Astrocyte (in vitro differentiated cells and primary cell): ENCODE measurements around the gene ANKRD9. TPM values are rescaled to one million over a fixed set of nuclear protein-coding genes. Genes with fewer than 3 reads are reported as not detected.

Source experiments
- DNase-seq: peaks from one replicate; pipeline ENCODE4 v3.0.0-alpha.2; 2010; ENCODE audit warnings: low read depth
- FAIRE-seq: peaks from 2 replicates; lab custom pipeline; 2011; peaks lifted over from hg19 to GRCh38; lab: Jason Lieb, UNC
- H2AFZ ChIP-seq: 2 replicates; pipeline ENCODE4 v1.6.0; 2012; ENCODE audit warnings: low read depth, low read length, inconsistent platforms
- H3K27ac ChIP-seq: 2 replicates; pipeline ENCODE4 v1.5.1; 2011; ENCODE audit warnings: low read depth, low read length, inconsistent platforms
- H3K27me3 ChIP-seq: 2 replicates; pipeline ENCODE4 v1.6.0; 2011; ENCODE audit warnings: low read length, inconsistent platforms; ENCODE audit not compliant: insufficient read depth
- H3K36me3 ChIP-seq: 2 replicates; pipeline ENCODE4 v1.5.1; 2011; ENCODE audit warnings: low read length, inconsistent platforms; ENCODE audit not compliant: insufficient read depth
- H3K4me1 ChIP-seq: 2 replicates; pipeline ENCODE4 v1.5.1; 2011; ENCODE audit warnings: low read length, inconsistent platforms; ENCODE audit not compliant: insufficient read depth
- H3K4me2 ChIP-seq: 2 replicates; pipeline ENCODE4 v1.6.0; 2012; ENCODE audit warnings: low read length, inconsistent platforms
- H3K4me3 ChIP-seq: 2 replicates; pipeline ENCODE4 v1.5.1; 2011; ENCODE audit warnings: low read depth, mild to moderate bottlenecking, low read length, inconsistent platforms; ENCODE audit not compliant: insufficient read depth
- H3K79me2 ChIP-seq: 2 replicates; pipeline ENCODE4 v1.6.0; 2012; ENCODE audit warnings: mild to moderate bottlenecking, low read length, inconsistent platforms; ENCODE audit not compliant: insufficient read depth
- H3K9ac ChIP-seq: 2 replicates; pipeline ENCODE4 v1.6.0; 2012; ENCODE audit warnings: mild to moderate bottlenecking, low read length, inconsistent platforms
- H3K9me3 ChIP-seq: 2 replicates; pipeline ENCODE4 v1.5.1; 2012; ENCODE audit warnings: low read depth, mild to moderate bottlenecking, low read length, inconsistent platforms; ENCODE audit not compliant: insufficient read depth
- H4K20me1 ChIP-seq: 2 replicates; pipeline ENCODE4 v1.6.0; 2012; ENCODE audit warnings: low read length, inconsistent platforms; ENCODE audit not compliant: insufficient read depth
- H3K27ac Mint-ChIP-seq: one replicate; pipeline ENCODE4 v1.8.0; 2021; ENCODE audit warnings: mild to moderate bottlenecking, mixed read lengths; ENCODE audit not compliant: unreplicated experiment
- H3K27me3 Mint-ChIP-seq: one replicate; pipeline ENCODE4 v1.8.0; 2021; ENCODE audit warnings: low read depth, mixed read lengths; ENCODE audit not compliant: unreplicated experiment
- H3K36me3 Mint-ChIP-seq: one replicate; pipeline ENCODE4 v1.8.0; 2021; ENCODE audit warnings: low read depth, mixed read lengths; ENCODE audit not compliant: unreplicated experiment
- H3K4me1 Mint-ChIP-seq: one replicate; pipeline ENCODE4 v1.8.0; 2021; ENCODE audit warnings: low read depth, mixed read lengths; ENCODE audit not compliant: unreplicated experiment
- H3K4me3 Mint-ChIP-seq: one replicate; pipeline ENCODE4 v1.8.0; 2021; ENCODE audit warnings: mild to moderate bottlenecking, moderate library complexity, mixed read lengths; ENCODE audit not compliant: unreplicated experiment
- H3K9me3 Mint-ChIP-seq: one replicate; pipeline ENCODE4 v1.8.0; 2021; ENCODE audit warnings: mild to moderate bottlenecking, mixed read lengths; ENCODE audit not compliant: unreplicated experiment
- CTCF ChIP-seq: IDR thresholded peaks from 2 replicates; pipeline ENCODE4 v1.5.1; 2011; ENCODE audit warnings: low read depth, mild to moderate bottlenecking, inconsistent platforms, low read length, moderate library complexity; ENCODE audit not compliant: insufficient read depth
- EZH2 ChIP-seq: IDR thresholded peaks from 2 replicates; pipeline ENCODE4 v1.6.1; 2012; ENCODE audit warnings: mild to moderate bottlenecking, low read length, inconsistent platforms; ENCODE audit not compliant: insufficient read depth
- total RNA-seq: library from RNA; stranded (reverse); gene quantifications from 2 replicates; pipeline ENCODE4 v1.2.1, GENCODE V29; 2021

Gene ANKRD9
- total RNA-seq, 1 donor from 2014 or later: 9.4 TPM

DNA sequence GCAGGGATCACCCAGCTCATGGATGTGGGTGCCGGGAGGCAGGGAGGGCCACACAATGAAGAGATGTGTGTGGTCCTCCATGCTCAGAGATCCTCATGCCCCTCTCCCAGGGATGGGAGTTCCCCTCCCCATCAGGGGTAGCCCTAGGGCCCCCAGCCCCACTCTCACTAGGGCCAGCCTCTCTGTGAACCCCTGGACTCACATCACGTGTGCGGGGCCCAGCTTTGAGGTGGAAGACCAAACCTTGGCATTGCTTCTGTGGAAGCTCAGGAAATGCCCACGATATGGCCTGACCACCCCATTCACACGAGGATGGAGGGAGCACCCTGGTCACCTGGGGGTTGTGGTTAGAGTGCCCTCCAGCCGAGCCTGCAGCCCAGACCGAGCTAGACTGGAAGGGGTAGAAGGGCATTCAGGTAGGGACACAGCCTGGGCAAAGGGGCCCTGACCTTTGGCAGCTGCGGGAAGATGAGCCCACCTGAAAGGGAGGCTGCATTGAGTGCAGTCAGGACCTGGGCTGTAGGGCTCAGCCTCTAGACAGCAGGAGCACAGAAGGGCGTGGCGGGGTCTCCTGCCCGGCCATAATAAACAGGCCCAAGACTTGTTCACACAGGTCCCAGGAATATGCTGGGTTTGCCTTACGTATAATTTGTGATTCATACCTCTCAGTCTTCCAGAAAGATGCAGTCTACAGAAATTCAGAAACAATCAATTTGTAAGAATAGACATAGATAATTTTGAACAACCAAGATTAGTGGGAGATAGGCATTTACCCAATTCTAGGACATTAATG is 48.1 kb upstream of the ANKRD9 start:
- no peaks in the 10 kb centered on the region for H3K9me3 Mint-ChIP-seq
- peaks cover 7% of the 10 kb centered on the region for H3K27me3 Mint-ChIP-seq
- TF ChIP-seq EZH2 (no peak), CTCF (no peak)
- H3K36me3 ChIP-seq: no peaks in the 10 kb centered on the region
- no peak overlapping the region for H3K4me2 ChIP-seq
- DNase-seq: no peak
- H3K4me3 Mint-ChIP-seq: no peak overlapping the region
- no peaks in the 10 kb centered on the region for H3K36me3 Mint-ChIP-seq
- H3K27me3 ChIP-seq: no peaks in the 10 kb centered on the region
- H3K9me3 ChIP-seq: no peaks in the 10 kb centered on the region
- no peak overlapping the region for H3K9ac ChIP-seq
- no peak overlapping the region for H3K27ac Mint-ChIP-seq
- no peak overlapping the region for H3K27ac ChIP-seq
- H3K79me2 ChIP-seq: no peaks in the 10 kb centered on the region
- H3K4me3 ChIP-seq: no peak overlapping the region
- no peaks in the 10 kb centered on the region for H3K4me1 Mint-ChIP-seq
- H2AFZ ChIP-seq: no peak overlapping the region
- H4K20me1 ChIP-seq: no peaks in the 10 kb centered on the region
- peaks cover 4% of the 10 kb centered on the region for H3K4me1 ChIP-seq
- no peak for FAIRE-seq

DNA sequence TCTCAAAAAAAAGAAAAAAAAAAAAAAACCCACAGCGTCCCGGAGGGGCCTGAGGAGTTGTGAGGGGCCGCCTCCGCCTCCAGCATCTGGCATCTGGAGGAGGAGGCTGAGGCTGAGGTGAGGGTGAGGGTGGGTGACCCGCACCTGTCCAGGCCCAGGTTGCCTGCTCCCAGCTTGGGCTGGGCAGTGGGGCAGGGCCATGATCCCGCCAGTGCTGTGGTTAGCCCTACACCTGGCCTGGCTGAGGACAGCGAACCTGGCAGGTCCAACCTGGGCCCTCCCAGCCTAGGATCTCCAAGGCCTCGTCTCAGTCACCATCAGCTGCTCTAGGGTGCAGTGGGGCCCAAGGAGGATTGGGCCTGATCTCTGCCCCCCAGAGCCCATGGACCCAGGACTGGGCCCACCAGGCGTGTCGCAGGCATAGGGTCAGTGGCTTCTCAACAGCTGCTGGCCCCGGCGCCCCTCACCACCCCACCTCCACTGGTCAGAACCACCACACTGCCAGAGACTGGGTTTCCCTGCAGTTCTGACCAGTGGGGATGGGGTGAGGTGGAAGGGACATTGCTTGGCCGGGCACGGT is 46.6 kb upstream of the ANKRD9 start:
- Mint-ChIP-seq H3K27me3 (peaks cover 7% of the 10 kb centered on the region), H3K36me3 (no peaks in the 10 kb centered on the region), H3K4me3 (no peak overlapping the region), H3K27ac (no peak overlapping the region), H3K4me1 (no peaks in the 10 kb centered on the region), H3K9me3 (no peaks in the 10 kb centered on the region)
- Histone ChIP-seq H3K4me2 (no peak overlapping the region), H3K79me2 (no peaks in the 10 kb centered on the region), H2AFZ (no peak overlapping the region), H3K9me3 (no peaks in the 10 kb centered on the region), H3K4me1 (peaks cover 11% of the 10 kb centered on the region), H3K36me3 (no peaks in the 10 kb centered on the region), H3K27me3 (no peaks in the 10 kb centered on the region), H3K4me3 (no peak overlapping the region), H3K9ac (no peak overlapping the region), H3K27ac (no peak overlapping the region), H4K20me1 (no peaks in the 10 kb centered on the region)
- no peak for FAIRE-seq
- no peak for DNase-seq
- TF ChIP-seq CTCF (no peak), EZH2 (no peak)
